H1 (cell line): ENCODE measurements around the gene GSX1. TPM values are rescaled to one million over a fixed set of nuclear protein-coding genes. Genes with fewer than 3 reads are reported as not detected.
A peak's percentile ranks its signal among the peaks of the same experiment; 100 is the strongest.

ENCODE experiments used
- CTCF ChIA-PET: fragments of 300-600 bp; sonication (Branson Sonifier 250); formaldehyde crosslinking; loops from one replicate; lab custom pipeline; 2021; ENCODE audit not compliant: partially characterized antibody; lab: Charles Lee
- POLR2A ChIA-PET: fragments of 300-600 bp; sonication (Branson Sonifier 250); formaldehyde crosslinking; loops from one replicate; lab custom pipeline; 2021; ENCODE audit warnings: inconsistent platforms; ENCODE audit not compliant: partially characterized antibody; lab: Charles Lee
- DNase-seq, 2 experiments: peaks; one replicate each; pipeline versions ENCODE4 v3.0.0 to v3.0.0-alpha.2; 2010 to 2022; ENCODE audit warnings: low spot score in 2 of 2, low read depth in 1 of 2, mixed read lengths in 1 of 2
- FAIRE-seq: peaks from 2 replicates; lab custom pipeline; 2011; peaks lifted over from hg19 to GRCh38; lab: Jason Lieb, UNC
- H2AFZ ChIP-seq: 2 replicates; pipeline ENCODE4 v1.8.1; 2012; ENCODE audit warnings: low read length, inconsistent platforms
- H2AK5ac ChIP-seq: 2 replicates; pipeline ENCODE4 v1.6.1; 2013; ENCODE audit warnings: low read depth, low read length
- H2BK120ac ChIP-seq: replicated peaks from 2 replicates; pipeline ENCODE3; 2013; ENCODE audit warnings: low read depth, low read length, inconsistent platforms
- H2BK12ac ChIP-seq: 2 replicates; pipeline ENCODE4 v1.6.1; 2013; ENCODE audit warnings: low read depth, low read length
- H2BK15ac ChIP-seq: 2 replicates; pipeline ENCODE4 v1.6.1; 2013; ENCODE audit warnings: low read length
- H2BK20ac ChIP-seq: 2 replicates; pipeline ENCODE4 v1.6.1; 2013; ENCODE audit warnings: low read length
- H2BK5ac ChIP-seq: 2 replicates; pipeline ENCODE4 v1.6.1; 2013; ENCODE audit warnings: low read depth, low read length
- H3K14ac ChIP-seq: 2 replicates; pipeline ENCODE4 v1.6.1; 2013; ENCODE audit warnings: inconsistent platforms; ENCODE audit not compliant: insufficient read length
- H3K18ac ChIP-seq: 2 replicates; pipeline ENCODE4 v1.6.1; 2013; ENCODE audit warnings: low read length; ENCODE audit errors: extremely low read depth
- H3K23ac ChIP-seq: 2 replicates; pipeline ENCODE4 v1.6.1; 2013; ENCODE audit warnings: inconsistent platforms; ENCODE audit not compliant: insufficient read length
- H3K23me2 ChIP-seq: 2 replicates; pipeline ENCODE4 v1.6.1; 2013; ENCODE audit warnings: low read depth, low read length
- H3K27ac ChIP-seq: 2 replicates; pipeline ENCODE4 v1.6.1; 2011; ENCODE audit warnings: low read depth, low read length, inconsistent platforms
- H3K27me3 ChIP-seq, 4 experiments: replicated peaks in 1 of 4; 1 replicate in 1 of 4; 2 replicates in 3 of 4; pipeline versions ENCODE4 v1.6.1 to v1.8.1; 2011 to 2013; ENCODE audit warnings: low read length in 3 of 4, mild to moderate bottlenecking in 3 of 4, inconsistent platforms in 2 of 4, mixed read lengths in 2 of 4, moderate library complexity in 1 of 4; ENCODE audit not compliant: control insufficient read depth in 3 of 4, insufficient read depth in 3 of 4; ENCODE audit errors: extremely low read depth in 1 of 4
- H3K36me3 ChIP-seq, 4 experiments: 2 replicates each; pipeline versions ENCODE4 v1.6.1 to v1.8.1; 2011 to 2013; ENCODE audit warnings: mild to moderate bottlenecking in 4 of 4, low read length in 3 of 4, moderate library complexity in 2 of 4, control low read depth in 1 of 4, inconsistent platforms in 1 of 4; ENCODE audit not compliant: insufficient read depth in 4 of 4, control insufficient read depth in 2 of 4
- H3K4ac ChIP-seq: replicated peaks from 2 replicates; pipeline ENCODE3; 2013; ENCODE audit warnings: low read length, low read depth, mixed read lengths, inconsistent platforms; ENCODE audit not compliant: insufficient read length
- H3K4me1 ChIP-seq, 4 experiments: replicated peaks in 1 of 4; 1 replicate in 1 of 4; 2 replicates in 3 of 4; pipeline versions ENCODE4 v1.6.1 to v1.8.1; 2011 to 2013; ENCODE audit warnings: low read length in 3 of 4, inconsistent platforms in 2 of 4, mixed read lengths in 1 of 4; ENCODE audit not compliant: insufficient read depth in 4 of 4, control insufficient read depth in 3 of 4
- H3K4me2 ChIP-seq, 2 experiments: 2 replicates each; pipeline versions ENCODE4 v1.6.1 to v1.8.1; 2011 to 2013; ENCODE audit warnings: low read depth in 2 of 2, low read length in 2 of 2, control low read depth in 1 of 2, inconsistent platforms in 1 of 2, mild to moderate bottlenecking in 1 of 2; ENCODE audit not compliant: insufficient read depth in 1 of 2
- H3K4me3 ChIP-seq, 4 experiments: fragments of 200-600, 300-600 bp in 1 of 4; sonication (generic), shearing (Covaris generic), sonication (Bioruptor Twin) in 1 of 4; 2 replicates each; pipeline versions ENCODE4 v1.5.1 to v1.8.1; 2011 to 2016; ENCODE audit warnings: low read length in 4 of 4, low read depth in 3 of 4, control low read depth in 2 of 4, inconsistent platforms in 2 of 4, mild to moderate bottlenecking in 2 of 4, mixed read lengths in 1 of 4, moderate library complexity in 1 of 4; ENCODE audit not compliant: insufficient read depth in 2 of 4; ENCODE audit errors: extremely low read depth in 1 of 4
- H3K56ac ChIP-seq: replicated peaks from 2 replicates; pipeline ENCODE3; 2013; ENCODE audit warnings: low read depth, mild to moderate bottlenecking, mixed read lengths, low read length, inconsistent platforms; ENCODE audit not compliant: insufficient read length
- H3K79me1 ChIP-seq: 2 replicates; pipeline ENCODE4 v1.6.1; 2013; ENCODE audit warnings: low read depth, low read length, control low read depth
- H3K79me2 ChIP-seq, 2 experiments: 2 replicates each; pipeline versions ENCODE4 v1.6.1 to v1.8.1; 2012 to 2013; ENCODE audit warnings: low read length in 2 of 2, mild to moderate bottlenecking in 2 of 2, inconsistent platforms in 1 of 2; ENCODE audit not compliant: insufficient read depth in 2 of 2, control insufficient read depth in 1 of 2
- H3K9ac ChIP-seq, 4 experiments: replicated peaks in 1 of 4; 1 replicate in 1 of 4; 2 replicates in 3 of 4; pipeline versions ENCODE4 v1.6.1 to v1.8.1; 2011 to 2013; ENCODE audit warnings: low read depth in 3 of 4, low read length in 3 of 4, control low read depth in 2 of 4, mild to moderate bottlenecking in 2 of 4, moderate library complexity in 2 of 4, inconsistent platforms in 1 of 4; ENCODE audit errors: extremely low read depth in 1 of 4
- H3K9me3 ChIP-seq, 2 experiments: 2 replicates each; pipeline versions ENCODE4 v1.6.1 to v1.8.1; 2012 to 2013; ENCODE audit warnings: mild to moderate bottlenecking in 2 of 2, moderate library complexity in 2 of 2, control low read depth in 1 of 2, inconsistent platforms in 1 of 2, low read depth in 1 of 2, low read length in 1 of 2, mixed read lengths in 1 of 2; ENCODE audit not compliant: insufficient read depth in 2 of 2
- H4K20me1 ChIP-seq, 2 experiments: replicated peaks in 1 of 2; 2 replicates each; pipeline versions ENCODE3 to v1.8.1; 2011 to 2013; ENCODE audit warnings: inconsistent platforms in 2 of 2, low read length in 2 of 2, mild to moderate bottlenecking in 1 of 2; ENCODE audit not compliant: insufficient read depth in 2 of 2, control insufficient read depth in 1 of 2
- H4K5ac ChIP-seq: 2 replicates; pipeline ENCODE4 v1.6.1; 2013; ENCODE audit warnings: low read length, low read depth, mixed read lengths, inconsistent platforms; ENCODE audit not compliant: insufficient read length
- H4K8ac ChIP-seq: 2 replicates; pipeline ENCODE4 v1.8.0; 2013; ENCODE audit warnings: mild to moderate bottlenecking, moderate library complexity, low read length, inconsistent platforms; ENCODE audit not compliant: insufficient read depth; ENCODE audit errors: extremely low read depth
- H4K91ac ChIP-seq: replicated peaks from 2 replicates; pipeline ENCODE3; 2013; ENCODE audit warnings: low read length, mixed read lengths, inconsistent platforms; ENCODE audit not compliant: insufficient read length
- EZH2 ChIP-seq: fragments of 200-600 bp; sonication (generic); IDR thresholded peaks from 2 replicates; pipeline ENCODE4 v1.7.1; 2012; ENCODE audit warnings: low read depth, mild to moderate bottlenecking, moderate library complexity, low read length, inconsistent platforms; ENCODE audit not compliant: severe bottlenecking
- GABPA ChIP-seq: IDR thresholded peaks from 2 replicates; pipeline ENCODE4 v1.6.1; 2011; ENCODE audit warnings: mild to moderate bottlenecking, low read length, moderate library complexity, borderline replicate concordance; ENCODE audit not compliant: insufficient read depth
- MAX ChIP-seq: IDR thresholded peaks from 2 replicates; pipeline ENCODE4 v1.6.1; 2012; ENCODE audit warnings: inconsistent platforms
- WGBS, 2 experiments: shearing (Covaris generic) in 1 of 2; methylation state at CpG; one replicate each; pipeline versions ENCODE4 v1.1.6 to v1.1.7; 2013 to 2015; ENCODE audit warnings: low lambda C conversion rate in 2 of 2, mixed read lengths in 2 of 2, inconsistent platforms in 1 of 2, low coverage in 1 of 2, missing lambda C conversion rate in 1 of 2; ENCODE audit not compliant: insufficient replicate concordance in 2 of 2, insufficient coverage in 1 of 2, insufficient read length in 1 of 2; ENCODE audit errors: extremely low coverage in 1 of 2, missing lambda C conversion rate in 1 of 2; 5-methylcytosine and 5-hydroxymethylcytosine counted together
- polyA plus RNA-seq, 7 experiments: library from polyadenylated mRNA; depleted of rRNA in 3 of 7; stranded (reverse) in 5 of 7; unstranded in 2 of 7; fragments of >200 nt in 5 of 7; fragments of 200-250 nt in 2 of 7; gene quantifications; 1 replicate in 5 of 7; 2 replicates in 1 of 7; 4 replicates in 1 of 7; pipeline versions ENCODE4 v1.2.1 to v1.2.3, GENCODE V29; 2011 to 2013; ENCODE audit warnings: missing spikeins in 2 of 7, mixed read lengths in 2 of 7
- total RNA-seq: library from RNA; stranded (reverse); fragmentation: NEBNext Ultra II Directional; extraction: Animal tissue kit (Norgen Biotek cat#: 25700); gene quantifications from 2 replicates; pipeline ENCODE4 v1.2.1, GENCODE V29; 2021

GSX1 gene
- total and polyA plus RNA-seq, 2 of the 8 experiments (the other 6 are each of a cell fraction or from before 2014, with no cell fraction given) = not detected

GRCh38 chr13:27806744-27807387 lies 14.6 kb downstream of the GSX1 start:
- ChIA-PET CTCF (interaction anchor here (0.8 to 23.4 kb wide), 12 partner anchors 10 to 444 kb away, joined by 3 to 345 read pairs (median 5); no protein-coding TSS in a partner anchor), POLR2A (interaction anchor here (0.8 to 2.1 kb wide), 2 partner anchors 10 to 14 kb away, joined by 3 to 7 read pairs; no protein-coding TSS in a partner anchor)
- Histone ChIP-seq H2AK5ac (peak overlapping the region; percentile 86; the same call in 1 of the 2 replicates), H3K4me3 (no peak overlapping the region; a peak in 1 of 8 replicates), H3K4me1 (peaks cover 5 to 14% (median 10%) of the 10 kb centered on the region in 4 experiments), H3K9me3 (no peaks in the 10 kb centered on the region), H3K27me3 (peaks cover 0 to 29% (median 8%) of the 10 kb centered on the region in 4 experiments; a peak in 5 of 7 replicates), H3K79me2 (no peaks in the 10 kb centered on the region), H4K8ac (peak overlapping the region; percentile 78; the same call in 1 of the 2 replicates), H3K56ac (no peak overlapping the region), H2BK120ac (peak overlapping the region; percentile 1), H3K18ac (peak overlapping the region; percentile 93; the same call in 1 of the 2 replicates), H3K14ac (no peak overlapping the region), H4K5ac (peak overlapping the region; percentile 60), H4K20me1 (no peaks in the 10 kb centered on the region), H2BK20ac (peak overlapping the region; percentile 98), H3K79me1 (no peaks in the 10 kb centered on the region), H3K36me3 (no peaks in the 10 kb centered on the region), H3K23me2 (no peaks in the 10 kb centered on the region), H2AFZ (peak overlapping the region; percentile 3; the same call in 1 of the 2 replicates), H3K23ac (no peak overlapping the region), H4K91ac (peak overlapping the region; percentile 85), H3K27ac (peak overlapping the region; percentile 33; the same call in 1 of the 2 replicates), H2BK15ac (no peak overlapping the region; the same call in 1 of the 2 replicates), H3K4me2 (peak overlapping the region; percentile 37 to 48), H2BK12ac (peak overlapping the region; percentile 88), H2BK5ac (peak overlapping the region; percentile 68), H3K9ac (no peak overlapping the region), H3K4ac (no peak overlapping the region)
- no peak for DNase-seq
- TF ChIP-seq GABPA = no peak
- peak; percentile 50 for TF ChIP-seq MAX
- TF ChIP-seq EZH2 = peak; percentile 37
- peak; percentile 97 for FAIRE-seq
- 28% methylated on average over 8 of the region's 8 CpGs; no CpG with 5 or more reads in 1 of the 2 experiments for WGBS, 2 experiments
